Measurements from ENCODE around the gene GNAQ.
"Not testable (repeated sequence)": the region's sequence is repeated elsewhere in the genome, so short reads cannot be mapped to it uniquely, and the experiment has no call there.

Gene GNAQ

GRCh38 chr9:77879437-77879943 lies 152.1 kb downstream of the GNAQ start:
- DNase-seq (ENCODE audit: low read depth), result no peak
- no peak overlapping the region for H3K4me3 ChIP-seq (ENCODE audit: low read depth, low read length)
- TF ChIP-seq CTCF (IDR thresholded peaks at IDR 0.05; ENCODE audit: insufficient read depth, low read depth, low read length, missing control alignments), result no peak

GRCh38 chr9:77878793-77879192 lies 152.8 kb downstream of the GNAQ start:
- not testable (repeated sequence) for H3K4me3 ChIP-seq (ENCODE audit: low read depth, low read length); DNase-seq (ENCODE audit: low read depth)

GRCh38 chr9:77877976-77878375 lies 153.6 kb downstream of the GNAQ start:
- no peak for TF ChIP-seq CTCF (IDR thresholded peaks at IDR 0.05; ENCODE audit: insufficient read depth, low read depth, low read length, missing control alignments)
- DNase-seq (ENCODE audit: low read depth), result no peak
- H3K4me3 ChIP-seq (ENCODE audit: low read depth, low read length), result no peak overlapping the region

- no peak overlapping the region for H3K4me3 ChIP-seq (ENCODE audit: low read depth, low read length)
- TF ChIP-seq CTCF (IDR thresholded peaks at IDR 0.05; ENCODE audit: insufficient read depth, low read depth, low read length, missing control alignments), result no peak
- no peak for DNase-seq (ENCODE audit: low read depth)
These were observed 155.0 kb downstream of the GNAQ start for GRCh38 chr9:77876590-77876989.

- no peak overlapping the region for H3K4me3 ChIP-seq (ENCODE audit: low read depth, low read length)
- DNase-seq (ENCODE audit: low read depth), result no peak
- TF ChIP-seq CTCF (IDR thresholded peaks at IDR 0.05; ENCODE audit: insufficient read depth, low read depth, low read length, missing control alignments), result no peak
These were observed 155.5 kb downstream of the GNAQ start for GRCh38 chr9:77876091-77876490.

GRCh38 chr9:77872863-77873262 lies 158.7 kb downstream of the GNAQ start:
- TF ChIP-seq CTCF (IDR thresholded peaks at IDR 0.05; ENCODE audit: insufficient read depth, low read depth, low read length, missing control alignments), result no peak
- no peak overlapping the region for H3K4me3 ChIP-seq (ENCODE audit: low read depth, low read length)
- no peak for DNase-seq (ENCODE audit: low read depth)

- H3K4me3 ChIP-seq (ENCODE audit: low read depth, low read length), result no peak overlapping the region
- DNase-seq (ENCODE audit: low read depth), result no peak
- TF ChIP-seq CTCF (IDR thresholded peaks at IDR 0.05; ENCODE audit: insufficient read depth, low read depth, low read length, missing control alignments), result no peak
These were observed 159.4 kb downstream of the GNAQ start for GRCh38 chr9:77872177-77872576.
